ENCODE data around the gene NOL6. TPM values are rescaled to one million over a fixed set of nuclear protein-coding genes. Genes with fewer than 3 reads are reported as not detected.

The NOL6 gene
- total RNA-seq, 6 experiments from 2014 or later, result 12.3 to 26.1 (median 15.4) TPM

DNA sequence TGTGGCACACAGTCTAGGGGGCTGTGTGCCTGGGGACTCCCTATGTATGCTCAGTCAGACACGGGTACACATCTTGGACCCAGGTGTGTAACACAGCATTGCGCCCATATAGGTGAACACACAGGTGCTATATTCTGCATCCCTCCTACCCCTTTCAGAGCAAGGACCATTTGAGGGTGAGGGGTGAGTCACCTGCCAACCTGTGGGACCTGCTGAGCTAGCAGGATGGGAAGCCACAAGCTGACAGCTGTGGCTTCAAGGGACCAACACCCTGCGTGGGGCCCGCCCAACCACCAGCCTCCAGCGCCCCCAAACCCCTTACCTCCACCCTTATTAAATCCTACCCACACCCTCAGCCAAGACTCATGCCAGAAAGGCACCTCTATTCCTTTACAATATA lies 56.7 kb downstream of the NOL6 start:
- ATAC-seq (no peak), DNase-seq (no peak)
- no peak overlapping the region for H3K27ac ChIP-seq
- intact Hi-C loops (cut with DNase I), result no loop called here
- no peaks in the 10 kb centered on the region for H3K36me3 ChIP-seq
- no peaks in the 10 kb centered on the region for H3K9me3 ChIP-seq
- H3K4me3 ChIP-seq, result no peak overlapping the region
- peaks cover 0 to 18% (median 8%) of the 10 kb centered on the region in 4 donors for H3K4me1 ChIP-seq
- TF ChIP-seq POLR2A (IDR thresholded peaks at IDR 0.05) (no peak), CTCF (IDR thresholded peaks at IDR 0.05) (no peak)
- WGBS (ENCODE audit: insufficient coverage, low coverage, low lambda C conversion rate, missing lambda C conversion rate), result 46% methylated on average over 3 of the region's 5 CpGs
- H3K27me3 ChIP-seq, result no peaks in the 10 kb centered on the region

- peak; percentile 93 to 96 (median 94) for ATAC-seq
- peaks cover 0 to 18% (median 8%) of the 10 kb centered on the region in 4 donors for H3K4me1 ChIP-seq
- WGBS (ENCODE audit: insufficient coverage, low coverage, low lambda C conversion rate, missing lambda C conversion rate), result 6% methylated on average over 9 of the region's 9 CpGs
- H3K27ac ChIP-seq, result peak overlapping the region in 2 of 3 donors; percentile 53 to 55
- no peaks in the 10 kb centered on the region for H3K27me3 ChIP-seq
- TF ChIP-seq POLR2A (IDR thresholded peaks at IDR 0.05) (no peak), CTCF (IDR thresholded peaks at IDR 0.05) (peak; percentile 66 to 90 (median 82))
- no peaks in the 10 kb centered on the region for H3K9me3 ChIP-seq
- H3K36me3 ChIP-seq, result no peaks in the 10 kb centered on the region
- no peak overlapping the region for H3K4me3 ChIP-seq
- intact Hi-C loops (cut with DNase I), result no loop called here
- peak; percentile 83 to 96 (median 95) for DNase-seq
These were observed 58.2 kb downstream of the NOL6 start for GRCh38 chr9:33415501-33416038.

DNA sequence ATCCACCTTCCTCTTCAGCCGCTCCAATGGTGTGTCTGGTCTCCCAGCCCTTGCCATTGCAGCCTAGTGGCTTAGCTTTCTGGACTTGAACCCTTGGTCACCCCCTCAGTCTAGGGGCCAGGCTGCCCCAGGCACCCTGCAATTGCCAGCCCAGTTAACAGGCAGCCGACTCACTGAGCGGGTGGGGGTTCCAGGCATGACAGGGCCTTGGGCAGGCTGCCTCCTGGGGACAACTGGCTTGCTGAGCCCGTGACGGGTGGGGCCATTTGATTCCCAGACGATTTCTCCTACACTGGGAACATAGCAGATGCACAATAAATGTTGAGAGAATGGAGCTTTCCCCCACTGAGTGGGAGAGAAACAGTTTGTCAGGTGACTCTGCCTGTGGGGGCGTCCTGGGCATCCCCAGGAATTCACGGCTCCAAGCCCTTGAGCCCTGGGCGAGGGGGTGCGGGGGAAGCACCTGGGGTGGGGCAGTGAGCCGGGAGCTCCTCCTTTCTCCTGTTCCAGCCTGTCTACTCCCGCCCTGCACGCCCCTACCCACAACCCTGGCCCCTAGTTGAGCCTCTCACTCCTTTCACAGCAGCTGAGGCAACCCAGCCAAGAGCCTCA lies 58.7 kb downstream of the NOL6 start:
- Histone ChIP-seq H3K4me1 (peaks cover 0 to 18% (median 8%) of the 10 kb centered on the region in 4 donors), H3K9me3 (no peaks in the 10 kb centered on the region), H3K4me3 (no peak overlapping the region), H3K27ac (peak overlapping the region in 2 of 3 donors; percentile 53), H3K27me3 (no peaks in the 10 kb centered on the region), H3K36me3 (no peaks in the 10 kb centered on the region)
- DNase-seq (no peak), ATAC-seq (no peak)
- TF ChIP-seq POLR2A (IDR thresholded peaks at IDR 0.05) (no peak), CTCF (IDR thresholded peaks at IDR 0.05) (no peak)
- WGBS (ENCODE audit: insufficient coverage, low coverage, low lambda C conversion rate, missing lambda C conversion rate), result 100% methylated on average over 1 of the region's 13 CpGs
- intact Hi-C loops (cut with DNase I), result loop anchor here in 1 of 2 donors (5.0 kb wide), 1 partner anchor 42 kb away; no protein-coding TSS in a partner anchor

GRCh38 chr9:33414268-33414667 lies 59.5 kb downstream of the NOL6 start:
- Histone ChIP-seq H3K4me3 (no peak overlapping the region), H3K36me3 (no peaks in the 10 kb centered on the region), H3K27me3 (no peaks in the 10 kb centered on the region), H3K9me3 (no peaks in the 10 kb centered on the region), H3K27ac (no peak overlapping the region), H3K4me1 (peaks cover 0 to 18% (median 8%) of the 10 kb centered on the region in 4 donors)
- ATAC-seq, result no peak
- 31% methylated on average over 2 of the region's 3 CpGs for WGBS (ENCODE audit: insufficient coverage, low coverage, low lambda C conversion rate, missing lambda C conversion rate)
- TF ChIP-seq POLR2A (IDR thresholded peaks at IDR 0.05) (no peak), CTCF (IDR thresholded peaks at IDR 0.05) (no peak)
- no peak for DNase-seq
- intact Hi-C loops (cut with DNase I), result loop anchor here in 1 of 2 donors (5.0 kb wide), 1 partner anchor 43 kb away; no protein-coding TSS in a partner anchor

Small RNAs within 50 kb of the gene (microRNA-seq; reads per million reads assigned to microRNA genes)
- gene MIR6851, result 0 to 0.29 reads per million in 2 donors

Small RNAs within 50 kb of the gene (small RNA-seq; reads per million reads assigned to genes)
- gene AL356218.2, result 0 reads per million in 2 experiments
- gene MIR6851, result 0 reads per million in 2 experiments

Other genes with a start within 250 kb of the NOL6 start
- not detected for gene SPINK4, start 233.8 kb downstream of the NOL6 start, total RNA-seq
- 10 to 100 TPM; 28.8 to 42.6 (median 38.1) TPM for gene BAG1, start 209.2 kb downstream of the NOL6 start, total RNA-seq
- gene CHMP5, start 208.9 kb downstream of the NOL6 start, total RNA-seq, result 10 to 100 TPM; 19.7 to 30.3 (median 26.0) TPM
- 10 to 100 TPM; 22.6 to 29.2 (median 24.8) TPM for gene NFX1, start 183.4 kb downstream of the NOL6 start, total RNA-seq
- 10 to 100 TPM; 10.4 to 25.1 (median 16.6) TPM for gene AQP7, start 71.4 kb downstream of the NOL6 start, total RNA-seq
- 100 to 1,000 TPM in 3 of 6 experiments, 10 to 100 TPM in 3; 49.7 to 158 (median 109) TPM for gene AQP3, start 26.3 kb downstream of the NOL6 start, total RNA-seq
- gene ANKRD18B, start 50.3 kb upstream of the NOL6 start, total RNA-seq, result 1 to 10 TPM in 1 of 6 experiments, under 1 TPM in 2, not detected in 3; 0.06 to 1.3 (median 0.39) TPM